Thoracic aorta (tissue), 2 donors: ENCODE data around the gene CCDC7. TPM values are rescaled to one million over a fixed set of nuclear protein-coding genes. Genes with fewer than 3 reads are reported as not detected.
A peak's percentile ranks its signal among the peaks of the same experiment; 100 is the strongest.
"Not testable (repeated sequence)": the region's sequence is repeated elsewhere in the genome, so short reads cannot be mapped to it uniquely, and the experiment has no call there.

Source experiments
- ATAC-seq: fragments of 150-250 bp; one replicate; pipeline ENCODE4 v1.8.0; 2017; ENCODE audit warnings: low read depth; ENCODE audit not compliant: insufficient number of reproducible peaks, low FRiP score
- DNase-seq: peaks from one replicate; pipeline ENCODE4 v3.0.0-alpha.2; 2020; ENCODE audit warnings: low spot score
- H3K27ac ChIP-seq, 2 donors: fragments of 200-600 bp; sonication (generic); 1 replicate in 1 of 2; 2 replicates in 1 of 2; pipeline ENCODE4 v1.5.1; 2016; ENCODE audit warnings: mild to moderate bottlenecking in 2 of 2, moderate library complexity in 2 of 2
- H3K27me3 ChIP-seq: fragments of 200-600 bp; sonication (generic); replicated peaks from 2 replicates; pipeline ENCODE4 v1.6.0; 2016; ENCODE audit warnings: mild to moderate bottlenecking; ENCODE audit not compliant: insufficient read depth
- H3K36me3 ChIP-seq: fragments of 200-600 bp; sonication (generic); one replicate; pipeline ENCODE4 v1.5.1; 2016
- H3K4me1 ChIP-seq, 2 donors: fragments of 200-600 bp; sonication (generic); 1 replicate in 1 of 2; 2 replicates in 1 of 2; pipeline versions ENCODE4 v1.5.1 to v1.6.0; 2016; ENCODE audit warnings: low read depth in 2 of 2, mild to moderate bottlenecking in 1 of 2; ENCODE audit not compliant: control insufficient read depth in 1 of 2
- H3K4me3 ChIP-seq: fragments of 200-600 bp; sonication (generic); 2 replicates; pipeline ENCODE4 v1.5.1; 2016; ENCODE audit warnings: mild to moderate bottlenecking
- H3K9me3 ChIP-seq: fragments of 200-600 bp; sonication (generic); 2 replicates; pipeline ENCODE4 v1.5.1; 2016
- CTCF ChIP-seq: fragments of 200-600 bp; sonication (generic); IDR thresholded peaks from one replicate; pipeline ENCODE4 v1.5.1; 2019; ENCODE audit warnings: antibody characterized with exemption
- total RNA-seq, 2 donors: library from RNA; depleted of rRNA; stranded (reverse); fragments of >200 nt; gene quantifications; one replicate each; pipeline versions ENCODE4 v1.1.0 to v1.2.3, GENCODE V29; 2016

Gene CCDC7
- 10 to 100 TPM; 35.6 to 70.8 TPM for total RNA-seq

- H3K9me3 ChIP-seq = no peaks in the 10 kb centered on the region
- peak within 1 kb of the TSS; percentile 89 to 95 for H3K27ac ChIP-seq
- no peaks in the 10 kb centered on the region for H3K27me3 ChIP-seq
- peak within 1 kb of the TSS; percentile 87 for H3K4me3 ChIP-seq
- DNase-seq = peak; percentile 21
- ATAC-seq = peak; percentile 80
- H3K36me3 ChIP-seq = no peaks in the 10 kb centered on the region
- H3K4me1 ChIP-seq = peaks cover 4 to 13% of the 10 kb centered on the region in 2 donors
- TF ChIP-seq CTCF = peak; percentile 46
Measured at GRCh38 chr10:32445740-32446535, at the start of gene CCDC7. TSS of gene CCDC7 (plus strand) at chr10:32446140. CDS start at chr10:32451643, 5,503 bp downstream.

GRCh38 chr10:32397163-32397562 is 48.8 kb upstream of the CCDC7 start:
- not testable (repeated sequence) for H3K4me1 ChIP-seq, ATAC-seq, DNase-seq, H3K9me3 ChIP-seq, H3K27ac ChIP-seq, H3K27me3 ChIP-seq, H3K36me3 ChIP-seq, H3K4me3 ChIP-seq

GRCh38 chr10:32399720-32400119 is 46.2 kb upstream of the CCDC7 start:
- not testable (repeated sequence) for H3K9me3 ChIP-seq, ATAC-seq, H3K4me3 ChIP-seq

GRCh38 chr10:32400961-32401360 is 45.0 kb upstream of the CCDC7 start:
- H3K27ac ChIP-seq = no peak overlapping the region
- H3K4me1 ChIP-seq = no peaks in the 10 kb centered on the region
- H3K36me3 ChIP-seq = no peaks in the 10 kb centered on the region
- ATAC-seq = no peak
- H3K27me3 ChIP-seq = no peaks in the 10 kb centered on the region
- no peak for DNase-seq
- no peaks in the 10 kb centered on the region for H3K9me3 ChIP-seq
- TF ChIP-seq CTCF = no peak
- H3K4me3 ChIP-seq = no peak overlapping the region

More at GRCh38 chr10:32399720-32400119, 46.2 kb upstream of the CCDC7 start:
- not testable (repeated sequence) for H3K4me1 ChIP-seq, DNase-seq, H3K27me3 ChIP-seq, H3K36me3 ChIP-seq, H3K27ac ChIP-seq

- TF ChIP-seq CTCF = no peak
- Histone ChIP-seq H3K9me3 (no peaks in the 10 kb centered on the region), H3K27me3 (no peaks in the 10 kb centered on the region), H3K4me3 (no peak overlapping the region), H3K36me3 (no peaks in the 10 kb centered on the region), H3K27ac (no peak overlapping the region), H3K4me1 (no peaks in the 10 kb centered on the region)
- DNase-seq = no peak
- ATAC-seq = no peak
Measured at GRCh38 chr10:32402499-32402898, 43.4 kb upstream of the CCDC7 start.

- no peak for ATAC-seq
- H3K36me3 ChIP-seq = no peaks in the 10 kb centered on the region
- no peak for TF ChIP-seq CTCF
- no peaks in the 10 kb centered on the region for H3K4me1 ChIP-seq
- H3K4me3 ChIP-seq = no peak overlapping the region
- H3K27me3 ChIP-seq = no peaks in the 10 kb centered on the region
- no peaks in the 10 kb centered on the region for H3K9me3 ChIP-seq
- DNase-seq = no peak
- no peak overlapping the region for H3K27ac ChIP-seq
Measured at GRCh38 chr10:32403091-32403490, 42.8 kb upstream of the CCDC7 start.
